ENCODE data around the gene SIGLEC1.
A peak's percentile ranks its signal among the peaks of the same experiment; 100 is the strongest.

The SIGLEC1 gene

DNA sequence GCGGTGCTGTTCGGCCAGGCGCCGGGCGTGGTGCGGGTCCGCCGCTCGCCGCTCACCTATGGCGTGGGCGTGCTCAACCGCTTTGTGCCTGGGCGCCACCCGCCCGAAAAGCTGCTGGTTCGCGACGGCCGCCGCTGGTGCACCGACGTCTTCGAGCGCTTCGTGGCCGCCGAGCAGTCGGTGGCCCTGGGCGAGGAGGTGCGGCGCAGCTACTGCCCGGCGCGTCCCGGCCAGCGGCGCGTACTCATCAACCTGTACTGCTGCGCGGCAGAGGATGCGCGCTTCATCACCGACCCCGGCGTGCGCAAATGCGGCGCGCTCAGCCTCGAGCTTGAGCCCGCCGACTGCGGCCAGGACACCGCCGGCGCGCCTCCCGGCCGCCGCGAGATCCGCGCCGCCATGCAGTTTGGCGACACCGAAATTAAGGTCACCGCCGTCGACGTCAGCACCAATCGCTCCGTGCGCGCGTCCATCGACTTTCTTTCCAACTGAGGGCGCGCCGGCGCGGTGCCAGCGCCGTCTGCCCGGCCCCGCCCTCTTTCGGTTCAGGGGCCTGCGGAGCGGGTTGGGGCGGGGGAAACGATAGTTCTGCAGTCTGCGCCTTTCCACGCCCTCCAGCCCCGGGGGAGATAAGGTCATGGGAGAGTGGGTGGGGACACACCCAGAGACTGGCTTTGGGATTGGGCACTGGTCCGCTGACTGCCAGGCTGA is 39.4 kb upstream of the SIGLEC1 start:
- H3K4me3 ChIP-seq (ENCODE audit: low read length): peak overlapping the region; percentile 19
- no peaks in the 10 kb centered on the region for H3K36me3 ChIP-seq (ENCODE audit: control insufficient read depth, insufficient read depth, low read length)
- H3K9ac ChIP-seq (ENCODE audit: low read length): peak overlapping the region; percentile 3
- peaks cover 29% of the 10 kb centered on the region for H3K4me1 ChIP-seq (ENCODE audit: control insufficient read depth, insufficient read depth, low read length)
- no peaks in the 10 kb centered on the region for H3K9me3 ChIP-seq (ENCODE audit: control insufficient read depth, low read length)
- peaks cover 24% of the 10 kb centered on the region for H3K27me3 ChIP-seq (ENCODE audit: control insufficient read depth, insufficient read depth, low read length)

DNA sequence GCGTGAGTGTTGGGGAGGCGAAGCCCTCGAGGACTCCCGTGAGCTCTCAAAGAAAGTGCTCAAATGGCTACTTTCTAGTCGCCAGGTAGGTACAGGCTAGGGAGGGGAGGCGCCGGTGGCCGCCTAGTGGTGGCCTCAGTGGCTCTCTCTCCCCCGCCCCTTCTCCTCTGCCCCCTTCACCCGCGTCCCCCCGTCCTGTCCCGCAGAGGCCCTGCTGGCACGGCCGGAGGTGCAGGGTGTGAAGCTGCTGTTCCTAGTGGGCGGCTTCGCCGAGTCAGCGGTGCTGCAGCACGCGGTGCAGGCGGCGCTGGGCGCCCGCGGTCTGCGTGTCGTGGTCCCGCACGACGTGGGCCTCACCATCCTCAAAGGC is 38.9 kb upstream of the SIGLEC1 start:
- no peak overlapping the region for H3K4me3 ChIP-seq (ENCODE audit: low read length)
- H3K9me3 ChIP-seq (ENCODE audit: control insufficient read depth, low read length): no peaks in the 10 kb centered on the region
- H3K36me3 ChIP-seq (ENCODE audit: control insufficient read depth, insufficient read depth, low read length): no peaks in the 10 kb centered on the region
- peaks cover 29% of the 10 kb centered on the region for H3K4me1 ChIP-seq (ENCODE audit: control insufficient read depth, insufficient read depth, low read length)
- peaks cover 24% of the 10 kb centered on the region for H3K27me3 ChIP-seq (ENCODE audit: control insufficient read depth, insufficient read depth, low read length)
- H3K9ac ChIP-seq (ENCODE audit: low read length): no peak overlapping the region

DNA sequence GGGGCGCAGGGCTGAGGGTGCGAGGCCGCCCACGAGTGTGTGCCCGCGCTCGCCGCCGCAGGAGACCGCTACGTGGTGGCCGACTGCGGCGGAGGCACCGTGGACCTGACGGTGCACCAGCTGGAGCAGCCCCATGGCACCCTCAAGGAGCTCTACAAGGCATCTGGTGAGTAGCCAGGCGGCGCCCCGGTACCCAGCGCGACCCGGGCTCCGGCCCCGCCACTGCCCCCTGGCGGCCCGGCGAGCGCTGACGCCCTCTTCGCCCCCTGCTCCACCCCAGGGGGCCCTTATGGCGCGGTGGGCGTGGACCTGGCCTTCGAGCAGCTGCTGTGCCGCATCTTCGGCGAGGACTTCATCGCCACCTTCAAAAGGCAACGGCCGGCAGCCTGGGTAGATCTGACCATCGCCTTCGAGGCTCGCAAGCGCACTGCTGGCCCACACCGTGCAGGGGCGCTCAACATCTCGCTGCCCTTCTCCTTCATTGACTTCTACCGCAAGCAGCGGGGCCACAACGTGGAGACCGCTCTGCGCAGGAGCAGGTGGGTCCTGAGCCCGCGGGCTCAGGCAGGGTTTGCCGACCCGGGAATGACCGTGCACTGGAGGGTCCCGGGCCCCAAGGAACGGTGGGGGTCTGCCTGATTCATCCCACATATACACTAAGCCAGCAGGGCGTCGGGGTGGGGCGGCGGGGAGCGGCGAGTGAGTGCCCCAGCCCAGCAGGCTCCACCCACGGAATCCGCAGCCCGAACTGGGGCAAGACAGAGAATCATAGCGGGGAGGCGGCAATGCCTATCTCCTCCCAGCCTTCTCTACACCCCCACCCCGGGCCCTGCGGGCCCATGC is 37.5 kb upstream of the SIGLEC1 start:
- Histone ChIP-seq H3K9me3 (ENCODE audit: control insufficient read depth, low read length) (no peaks in the 10 kb centered on the region), H3K4me3 (ENCODE audit: low read length) (no peak overlapping the region), H3K27me3 (ENCODE audit: control insufficient read depth, insufficient read depth, low read length) (peaks cover 24% of the 10 kb centered on the region), H3K36me3 (ENCODE audit: control insufficient read depth, insufficient read depth, low read length) (no peaks in the 10 kb centered on the region), H3K4me1 (ENCODE audit: control insufficient read depth, insufficient read depth, low read length) (peaks cover 30% of the 10 kb centered on the region), H3K9ac (ENCODE audit: low read length) (no peak overlapping the region)

GRCh38 chr20:3749087-3749688 is 36.8 kb upstream of the SIGLEC1 start:
- H3K36me3 ChIP-seq (ENCODE audit: control insufficient read depth, insufficient read depth, low read length): no peaks in the 10 kb centered on the region
- H3K27me3 ChIP-seq (ENCODE audit: control insufficient read depth, insufficient read depth, low read length): peaks cover 24% of the 10 kb centered on the region
- H3K9ac ChIP-seq (ENCODE audit: low read length): no peak overlapping the region
- no peaks in the 10 kb centered on the region for H3K9me3 ChIP-seq (ENCODE audit: control insufficient read depth, low read length)
- H3K4me3 ChIP-seq (ENCODE audit: low read length): no peak overlapping the region
- H3K4me1 ChIP-seq (ENCODE audit: control insufficient read depth, insufficient read depth, low read length): peaks cover 36% of the 10 kb centered on the region

DNA sequence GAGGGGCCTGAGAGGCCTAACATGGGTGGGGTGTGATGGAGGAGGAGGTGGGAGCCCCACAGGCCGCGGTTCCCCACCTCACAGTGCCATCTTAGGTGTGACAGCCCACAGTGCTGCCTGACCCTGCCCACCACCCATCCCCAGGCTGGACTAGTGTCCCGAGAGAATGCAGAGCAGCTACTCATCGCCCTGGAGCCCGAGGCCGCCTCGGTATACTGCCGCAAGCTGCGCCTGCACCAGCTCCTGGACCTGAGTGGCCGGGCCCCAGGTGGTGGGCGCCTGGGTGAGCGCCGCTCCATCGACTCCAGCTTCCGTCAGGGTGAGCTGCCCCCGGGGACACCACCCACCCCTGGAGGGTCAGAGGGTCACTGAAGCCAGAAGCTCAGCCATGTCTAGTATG is 35.7 kb upstream of the SIGLEC1 start:
- no peaks in the 10 kb centered on the region for H3K36me3 ChIP-seq (ENCODE audit: control insufficient read depth, insufficient read depth, low read length)
- H3K9ac ChIP-seq (ENCODE audit: low read length): no peak overlapping the region
- peaks cover 36% of the 10 kb centered on the region for H3K4me1 ChIP-seq (ENCODE audit: control insufficient read depth, insufficient read depth, low read length)
- H3K27me3 ChIP-seq (ENCODE audit: control insufficient read depth, insufficient read depth, low read length): peaks cover 24% of the 10 kb centered on the region
- no peaks in the 10 kb centered on the region for H3K9me3 ChIP-seq (ENCODE audit: control insufficient read depth, low read length)
- H3K4me3 ChIP-seq (ENCODE audit: low read length): no peak overlapping the region

DNA sequence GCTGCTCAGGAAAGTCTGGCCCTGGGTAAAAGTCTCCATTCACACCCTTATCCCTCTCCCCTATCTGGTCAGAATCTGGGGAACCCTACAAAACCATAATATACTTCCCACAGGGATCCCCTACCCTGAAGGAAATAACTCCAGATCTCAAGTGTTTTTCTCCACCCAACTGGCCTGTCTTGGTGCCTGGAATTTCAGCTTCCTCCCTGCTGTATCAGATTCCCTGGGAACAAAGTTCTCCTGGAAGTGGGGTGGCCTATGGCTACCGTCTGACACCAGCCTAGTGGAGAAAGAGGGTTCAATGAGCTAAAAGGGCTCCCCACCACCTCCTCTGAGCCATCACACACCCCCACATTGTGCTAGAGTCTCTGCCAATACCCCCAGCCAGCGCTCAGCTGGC is 35.1 kb upstream of the SIGLEC1 start:
- H3K9me3 ChIP-seq (ENCODE audit: control insufficient read depth, low read length): no peaks in the 10 kb centered on the region
- H3K27me3 ChIP-seq (ENCODE audit: control insufficient read depth, insufficient read depth, low read length): peaks cover 24% of the 10 kb centered on the region
- no peaks in the 10 kb centered on the region for H3K36me3 ChIP-seq (ENCODE audit: control insufficient read depth, insufficient read depth, low read length)
- no peak overlapping the region for H3K9ac ChIP-seq (ENCODE audit: low read length)
- peaks cover 30% of the 10 kb centered on the region for H3K4me1 ChIP-seq (ENCODE audit: control insufficient read depth, insufficient read depth, low read length)
- no peak overlapping the region for H3K4me3 ChIP-seq (ENCODE audit: low read length)

DNA sequence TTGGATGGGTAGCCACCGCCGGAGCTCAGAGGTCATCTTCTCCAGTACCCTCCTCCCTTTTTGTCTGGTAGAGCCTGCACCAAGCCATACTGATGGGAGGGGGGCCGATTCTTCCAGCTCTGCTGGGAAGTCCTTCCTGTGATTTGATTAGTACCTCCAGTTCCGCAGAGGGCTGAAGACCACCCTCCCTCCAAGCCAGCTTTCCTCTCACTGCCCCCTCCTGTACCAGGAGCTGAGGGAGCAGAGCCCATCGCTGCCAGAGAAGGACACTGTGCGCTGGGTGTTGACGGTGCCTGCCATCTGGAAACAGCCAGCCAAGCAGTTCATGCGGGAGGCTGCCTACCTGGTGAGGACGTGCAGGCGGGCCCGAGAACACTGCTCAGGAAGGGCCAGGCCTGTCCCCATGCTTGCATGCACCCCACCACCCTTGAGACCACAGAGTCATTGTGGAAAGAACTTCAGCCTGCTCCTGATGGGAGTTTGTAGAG is 33.3 kb upstream of the SIGLEC1 start:
- Histone ChIP-seq H3K9me3 (ENCODE audit: control insufficient read depth, low read length) (no peaks in the 10 kb centered on the region), H3K27me3 (ENCODE audit: control insufficient read depth, insufficient read depth, low read length) (peaks cover 19% of the 10 kb centered on the region), H3K4me3 (ENCODE audit: low read length) (no peak overlapping the region), H3K36me3 (ENCODE audit: control insufficient read depth, insufficient read depth, low read length) (no peaks in the 10 kb centered on the region), H3K9ac (ENCODE audit: low read length) (no peak overlapping the region), H3K4me1 (ENCODE audit: control insufficient read depth, insufficient read depth, low read length) (peaks cover 19% of the 10 kb centered on the region)

GRCh38 chr20:3744806-3745685 is 32.6 kb upstream of the SIGLEC1 start:
- Histone ChIP-seq H3K4me3 (ENCODE audit: low read length) (no peak overlapping the region), H3K36me3 (ENCODE audit: control insufficient read depth, insufficient read depth, low read length) (no peaks in the 10 kb centered on the region), H3K4me1 (ENCODE audit: control insufficient read depth, insufficient read depth, low read length) (peaks cover 15% of the 10 kb centered on the region), H3K9me3 (ENCODE audit: control insufficient read depth, low read length) (no peaks in the 10 kb centered on the region), H3K27me3 (ENCODE audit: control insufficient read depth, insufficient read depth, low read length) (peaks cover 12% of the 10 kb centered on the region), H3K9ac (ENCODE audit: low read length) (no peak overlapping the region)

GRCh38 chr20:3744037-3744436 is 31.6 kb upstream of the SIGLEC1 start:
- no peaks in the 10 kb centered on the region for H3K9me3 ChIP-seq (ENCODE audit: control insufficient read depth, low read length)
- no peak overlapping the region for H3K9ac ChIP-seq (ENCODE audit: low read length)
- peaks cover 6% of the 10 kb centered on the region for H3K4me1 ChIP-seq (ENCODE audit: control insufficient read depth, insufficient read depth, low read length)
- H3K4me3 ChIP-seq (ENCODE audit: low read length): no peak overlapping the region
- H3K36me3 ChIP-seq (ENCODE audit: control insufficient read depth, insufficient read depth, low read length): no peaks in the 10 kb centered on the region
- H3K27me3 ChIP-seq (ENCODE audit: control insufficient read depth, insufficient read depth, low read length): peaks cover 2% of the 10 kb centered on the region

DNA sequence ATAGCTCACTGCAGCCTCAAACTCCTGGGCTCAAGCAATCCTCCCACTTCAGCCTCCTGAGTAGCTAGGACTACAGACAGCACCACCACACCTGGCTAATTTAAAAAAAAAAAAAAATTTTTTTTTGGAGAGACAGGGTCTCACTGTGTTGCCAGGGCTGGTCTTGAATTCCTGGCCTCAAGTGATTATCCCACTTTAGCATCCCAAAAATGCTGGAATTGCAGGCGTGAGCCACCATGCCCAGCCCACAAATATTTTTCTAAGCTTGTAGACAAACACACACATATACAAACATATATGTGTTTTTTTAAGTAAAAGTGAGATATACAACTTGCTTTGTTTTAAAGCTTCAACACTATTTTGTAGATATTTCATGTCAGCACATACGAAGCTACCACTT is 30.9 kb upstream of the SIGLEC1 start:
- no peaks in the 10 kb centered on the region for H3K27me3 ChIP-seq (ENCODE audit: control insufficient read depth, insufficient read depth, low read length)
- H3K4me3 ChIP-seq (ENCODE audit: low read length): no peak overlapping the region
- H3K4me1 ChIP-seq (ENCODE audit: control insufficient read depth, insufficient read depth, low read length): peaks cover 6% of the 10 kb centered on the region
- no peaks in the 10 kb centered on the region for H3K36me3 ChIP-seq (ENCODE audit: control insufficient read depth, insufficient read depth, low read length)
- H3K9ac ChIP-seq (ENCODE audit: low read length): no peak overlapping the region
- H3K9me3 ChIP-seq (ENCODE audit: control insufficient read depth, low read length): no peaks in the 10 kb centered on the region

DNA sequence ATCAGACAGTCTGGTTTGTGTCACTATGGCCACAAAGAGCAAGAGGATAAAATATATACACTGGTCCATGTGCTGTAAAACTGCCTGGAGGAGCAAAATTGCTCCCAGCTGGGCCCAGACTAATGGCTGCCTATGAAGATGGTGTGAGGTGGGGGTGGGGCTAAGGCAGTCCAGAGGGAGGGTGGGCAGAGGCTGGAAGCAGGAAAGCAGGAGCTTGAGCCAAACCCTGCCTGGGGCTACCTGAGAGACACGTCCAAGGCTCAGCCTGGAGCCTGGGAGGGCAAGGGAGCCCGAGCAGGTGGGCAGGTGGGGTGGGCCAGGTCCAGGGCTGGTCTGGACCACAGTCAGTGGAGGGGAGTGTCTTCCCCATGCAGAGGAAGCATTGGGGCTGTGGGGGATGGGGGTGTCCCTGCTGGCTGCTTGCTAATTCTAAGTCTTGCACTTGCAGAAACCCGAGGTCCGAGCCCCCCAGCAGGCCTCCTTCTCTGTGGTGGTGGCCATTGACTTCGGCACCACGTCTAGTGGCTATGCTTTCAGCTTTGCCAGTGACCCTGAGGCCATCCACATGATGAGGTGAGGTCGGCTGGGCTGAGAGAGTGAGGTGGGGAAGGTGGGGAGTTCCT is 29.5 kb upstream of the SIGLEC1 start:
- Histone ChIP-seq H3K4me3 (ENCODE audit: low read length) (no peak overlapping the region), H3K4me1 (ENCODE audit: control insufficient read depth, insufficient read depth, low read length) (peaks cover 6% of the 10 kb centered on the region), H3K9ac (ENCODE audit: low read length) (no peak overlapping the region), H3K27me3 (ENCODE audit: control insufficient read depth, insufficient read depth, low read length) (no peaks in the 10 kb centered on the region), H3K9me3 (ENCODE audit: control insufficient read depth, low read length) (no peaks in the 10 kb centered on the region), H3K36me3 (ENCODE audit: control insufficient read depth, insufficient read depth, low read length) (no peaks in the 10 kb centered on the region)
